GM12878 (cell line): ENCODE data around the gene PPP3CA.

Experiments used
- EP300 ChIP-seq, 2 experiments: fragments of 150-350 bp in 1 of 2; IDR thresholded peaks; 2 replicates each; pipeline ENCODE4 v1.6.1; 2011 to 2012; ENCODE audit warnings: low read depth in 2 of 2, low read length in 2 of 2, borderline replicate concordance in 1 of 2, improper control_type of control experiment in 1 of 2, inconsistent platforms in 1 of 2; ENCODE audit not compliant: control insufficient read depth in 1 of 2
- NR2C2 ChIP-seq: IDR thresholded peaks from 2 replicates; pipeline ENCODE4 v1.6.1; 2011; ENCODE audit warnings: borderline replicate concordance, low read depth; ENCODE audit not compliant: control insufficient read depth, insufficient read length
- TF ChIP-seq, protein P1 (sequence below), 3 experiments: IDR thresholded peaks in 2 of 3; conservative IDR thresholded peaks in 1 of 3; 2 replicates each; pipeline ENCODE4 v1.5.1; 2011; ENCODE audit warnings: low read depth in 3 of 3, low read length in 3 of 3, mild to moderate bottlenecking in 3 of 3, control low read depth in 2 of 3, moderate library complexity in 2 of 3, inconsistent platforms in 1 of 3, mixed read lengths in 1 of 3; ENCODE audit not compliant: control insufficient read depth in 2 of 3, insufficient read depth in 1 of 3; ENCODE audit errors: extremely low read depth in 1 of 3

DNA sequence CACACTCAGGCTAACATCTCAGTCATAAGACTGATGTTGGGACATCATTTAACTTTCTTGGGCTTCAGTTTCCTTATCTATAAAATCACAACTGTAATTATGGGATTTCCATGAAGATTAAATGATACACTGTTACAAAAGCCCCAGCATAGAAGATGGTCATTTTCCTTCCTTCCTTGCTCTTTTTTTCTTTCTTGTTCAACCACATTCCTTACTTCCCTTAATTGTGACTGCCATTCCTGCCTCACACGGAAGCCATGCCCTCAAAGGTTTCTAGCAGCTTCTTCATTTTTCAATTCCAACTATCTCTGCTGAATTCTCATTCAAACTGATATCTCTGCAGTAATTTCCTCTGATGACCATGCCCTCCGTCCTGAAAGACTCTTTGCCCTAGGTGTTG, 311.8 kb downstream of the PPP3CA start:
- TF ChIP-seq EP300 (IDR thresholded peaks at IDR 0.05; ENCODE audit: borderline replicate concordance in 1 of 2, control insufficient read depth in 1 of 2, low read depth in 2 of 2, low read length in 2 of 2) (no peak), NR2C2 (no peak)
- TF ChIP-seq, protein P1, sequence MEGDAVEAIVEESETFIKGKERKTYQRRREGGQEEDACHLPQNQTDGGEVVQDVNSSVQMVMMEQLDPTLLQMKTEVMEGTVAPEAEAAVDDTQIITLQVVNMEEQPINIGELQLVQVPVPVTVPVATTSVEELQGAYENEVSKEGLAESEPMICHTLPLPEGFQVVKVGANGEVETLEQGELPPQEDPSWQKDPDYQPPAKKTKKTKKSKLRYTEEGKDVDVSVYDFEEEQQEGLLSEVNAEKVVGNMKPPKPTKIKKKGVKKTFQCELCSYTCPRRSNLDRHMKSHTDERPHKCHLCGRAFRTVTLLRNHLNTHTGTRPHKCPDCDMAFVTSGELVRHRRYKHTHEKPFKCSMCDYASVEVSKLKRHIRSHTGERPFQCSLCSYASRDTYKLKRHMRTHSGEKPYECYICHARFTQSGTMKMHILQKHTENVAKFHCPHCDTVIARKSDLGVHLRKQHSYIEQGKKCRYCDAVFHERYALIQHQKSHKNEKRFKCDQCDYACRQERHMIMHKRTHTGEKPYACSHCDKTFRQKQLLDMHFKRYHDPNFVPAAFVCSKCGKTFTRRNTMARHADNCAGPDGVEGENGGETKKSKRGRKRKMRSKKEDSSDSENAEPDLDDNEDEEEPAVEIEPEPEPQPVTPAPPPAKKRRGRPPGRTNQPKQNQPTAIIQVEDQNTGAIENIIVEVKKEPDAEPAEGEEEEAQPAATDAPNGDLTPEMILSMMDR (IDR thresholded peaks at IDR 0.05 in 2 of 3, conservative IDR thresholded peaks at IDR 0.05 in 1 of 3; ENCODE audit: control insufficient read depth in 2 of 3, extremely low read depth in 1 of 3, insufficient read depth in 1 of 3, low read depth in 3 of 3, low read length in 3 of 3), result no peak
